Gastroesophageal sphincter (tissue), 4 donors: ENCODE measurements around the gene GAMT. TPM values are rescaled to one million over a fixed set of nuclear protein-coding genes. Genes with fewer than 3 reads are reported as not detected.
A peak's percentile ranks its signal among the peaks of the same experiment; 100 is the strongest.

Source experiments
- ATAC-seq: fragments of 150-250 bp; one replicate; pipeline ENCODE4 v1.9.1; 2016; ENCODE audit warnings: mild to moderate bottlenecking, moderate library complexity
- H3K27ac ChIP-seq, 4 donors: fragments of 200-600 bp; sonication (generic) in 3 of 4; 1 replicate in 3 of 4; 2 replicates in 1 of 4; pipeline ENCODE4 v1.5.1; 2016 to 2019
- H3K27me3 ChIP-seq: fragments of 200-600 bp; sonication (generic); one replicate; pipeline ENCODE4 v1.5.1; 2019
- H3K36me3 ChIP-seq, 2 donors: fragments of 200-600 bp; sonication (generic); one replicate each; pipeline ENCODE4 v1.5.1; 2019; ENCODE audit warnings: control low read depth in 1 of 2
- H3K4me1 ChIP-seq, 3 donors: fragments of 200-600 bp; sonication (generic); 1 replicate in 2 of 3; 2 replicates in 1 of 3; pipeline ENCODE4 v1.5.1; 2016 to 2019; ENCODE audit warnings: control low read depth in 2 of 3
- H3K4me3 ChIP-seq, 2 donors: fragments of 200-600 bp; sonication (generic); one replicate each; pipeline ENCODE4 v1.5.1; 2019; ENCODE audit warnings: mild to moderate bottlenecking in 1 of 2, moderate library complexity in 1 of 2
- H3K9me3 ChIP-seq, 3 donors: fragments of 200-600 bp; sonication (generic); one replicate each; pipeline ENCODE4 v1.5.1; 2017 to 2019; ENCODE audit warnings: control low read depth in 2 of 3
- EP300 ChIP-seq: sonication (generic); formaldehyde crosslinking; IDR thresholded peaks from one replicate; pipeline ENCODE4 v1.6.1; 2017; ENCODE audit warnings: antibody characterized with exemption, mild to moderate bottlenecking
- POLR2A ChIP-seq, 2 donors: fragments of 450-650 bp; IDR thresholded peaks; one replicate each; pipeline ENCODE4 v1.6.1; 2017; ENCODE audit warnings: antibody characterized with exemption in 2 of 2, mild to moderate bottlenecking in 2 of 2, moderate library complexity in 1 of 2
- POLR2AphosphoS5 ChIP-seq: sonication (generic); formaldehyde crosslinking; IDR thresholded peaks from one replicate; pipeline ENCODE4 v1.6.1; 2017; ENCODE audit warnings: antibody characterized with exemption
- WGBS, 2 donors: methylation state at CpG; one replicate each; pipeline ENCODE4 v1.1.5; 2018; ENCODE audit warnings: low coverage in 1 of 2; 5-methylcytosine and 5-hydroxymethylcytosine counted together
- total RNA-seq, 4 donors: library from RNA; depleted of rRNA; stranded (reverse); fragments of >200 nt; gene quantifications; one replicate each; pipeline ENCODE4 v1.1.0, GENCODE V29; 2016
- TF ChIP-seq, protein P1 (sequence below), 4 experiments: fragments of 200-600 bp in 2 of 4; fragments of 450-650 bp in 2 of 4; sonication (generic) in 1 of 4; IDR thresholded peaks; one replicate each; pipeline ENCODE4 v1.5.1; 2017 to 2019; ENCODE audit warnings: antibody characterized with exemption in 4 of 4, mild to moderate bottlenecking in 2 of 4, moderate library complexity in 2 of 4

Gene GAMT
- total RNA-seq, 4 donors from 2014 or later: 10.4 to 14.7 (median 10.9) TPM

- Histone ChIP-seq H3K4me1 (peaks cover 0 to 37% (median 22%) of the 10 kb centered on the region in 3 donors), H3K27ac (peak overlapping the region in 3 of 4 donors; percentile 75 to 78 (median 76)), H3K27me3 (no peaks in the 10 kb centered on the region), H3K36me3 (peaks cover 0 to 94% of the 10 kb centered on the region in 2 donors), H3K4me3 (peak overlapping the region in 1 of 2 donors; percentile 29), H3K9me3 (no peaks in the 10 kb centered on the region)
- no peak for TF ChIP-seq EP300
- no peak for TF ChIP-seq POLR2AphosphoS5
- no peak for TF ChIP-seq POLR2A (IDR thresholded peaks at IDR 0.05)
- TF ChIP-seq, protein P1, sequence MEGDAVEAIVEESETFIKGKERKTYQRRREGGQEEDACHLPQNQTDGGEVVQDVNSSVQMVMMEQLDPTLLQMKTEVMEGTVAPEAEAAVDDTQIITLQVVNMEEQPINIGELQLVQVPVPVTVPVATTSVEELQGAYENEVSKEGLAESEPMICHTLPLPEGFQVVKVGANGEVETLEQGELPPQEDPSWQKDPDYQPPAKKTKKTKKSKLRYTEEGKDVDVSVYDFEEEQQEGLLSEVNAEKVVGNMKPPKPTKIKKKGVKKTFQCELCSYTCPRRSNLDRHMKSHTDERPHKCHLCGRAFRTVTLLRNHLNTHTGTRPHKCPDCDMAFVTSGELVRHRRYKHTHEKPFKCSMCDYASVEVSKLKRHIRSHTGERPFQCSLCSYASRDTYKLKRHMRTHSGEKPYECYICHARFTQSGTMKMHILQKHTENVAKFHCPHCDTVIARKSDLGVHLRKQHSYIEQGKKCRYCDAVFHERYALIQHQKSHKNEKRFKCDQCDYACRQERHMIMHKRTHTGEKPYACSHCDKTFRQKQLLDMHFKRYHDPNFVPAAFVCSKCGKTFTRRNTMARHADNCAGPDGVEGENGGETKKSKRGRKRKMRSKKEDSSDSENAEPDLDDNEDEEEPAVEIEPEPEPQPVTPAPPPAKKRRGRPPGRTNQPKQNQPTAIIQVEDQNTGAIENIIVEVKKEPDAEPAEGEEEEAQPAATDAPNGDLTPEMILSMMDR (IDR thresholded peaks at IDR 0.05): no peak
- no peak for ATAC-seq
- WGBS, 2 donors: 64 to 80% methylated on average over 9 to 29 of the region's 30 CpGs
Observed at GRCh38 chr19:1361601-1362386, 39.5 kb downstream of the GAMT start.

DNA sequence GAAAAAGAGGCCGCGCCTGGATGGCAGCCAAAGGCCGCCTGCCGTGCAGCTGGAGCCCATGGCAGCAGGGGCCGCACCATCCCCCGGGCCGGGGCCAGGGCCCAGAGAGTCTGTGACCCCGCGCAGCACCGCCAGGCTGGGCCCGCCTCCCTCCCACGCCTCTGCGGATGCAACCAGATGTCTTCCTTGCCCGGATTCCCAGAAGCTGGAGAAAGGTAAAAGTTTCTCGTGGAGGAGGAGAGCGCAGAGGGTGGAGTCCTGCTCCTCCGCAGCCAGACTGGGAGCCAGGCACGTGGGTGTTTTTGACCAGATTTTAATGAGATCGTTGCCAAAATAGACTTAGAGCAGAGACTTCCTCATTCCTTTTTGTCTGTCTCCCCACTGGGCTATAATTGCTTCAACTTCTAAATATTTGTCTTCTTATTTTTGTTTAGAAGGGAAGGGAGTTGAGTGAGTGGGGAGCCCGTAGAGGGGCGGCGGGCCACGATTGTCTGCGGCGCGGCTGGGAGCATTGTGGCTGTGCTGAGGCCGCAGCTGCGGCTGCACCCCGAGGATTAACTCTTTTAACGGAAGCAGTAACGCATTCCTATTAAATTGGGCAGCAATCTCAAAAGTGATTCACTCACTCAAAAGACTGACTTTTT lies 40.4 kb downstream of the GAMT start:
- peak; percentile 78 for ATAC-seq
- no peaks in the 10 kb centered on the region for H3K9me3 ChIP-seq
- no peaks in the 10 kb centered on the region for H3K27me3 ChIP-seq
- peak overlapping the region in 1 of 2 donors; percentile 29 for H3K4me3 ChIP-seq
- H3K36me3 ChIP-seq: peaks cover 0 to 86% of the 10 kb centered on the region in 2 donors
- peak overlapping the region in 3 of 4 donors; percentile 75 to 78 (median 76) for H3K27ac ChIP-seq
- peaks cover 0 to 46% (median 30%) of the 10 kb centered on the region in 3 donors for H3K4me1 ChIP-seq
- TF ChIP-seq POLR2A (IDR thresholded peaks at IDR 0.05) (no peak), POLR2AphosphoS5 (peak; percentile 59), EP300 (no peak)
- TF ChIP-seq, protein P1 (IDR thresholded peaks at IDR 0.05): peak in 1 of 4 experiments; percentile 10
- WGBS, 2 donors: 5 to 31% methylated on average over 6 to 17 of the region's 31 CpGs

GRCh38 chr19:1360126-1360817 lies 41.1 kb downstream of the GAMT start:
- no peak for ATAC-seq
- no peaks in the 10 kb centered on the region for H3K27me3 ChIP-seq
- peak overlapping the region in 1 of 2 donors; percentile 29 for H3K4me3 ChIP-seq
- peak overlapping the region in 3 of 4 donors; percentile 75 to 78 (median 76) for H3K27ac ChIP-seq
- no peaks in the 10 kb centered on the region for H3K9me3 ChIP-seq
- H3K4me1 ChIP-seq: peaks cover 0 to 52% (median 34%) of the 10 kb centered on the region in 3 donors
- no peak for TF ChIP-seq POLR2AphosphoS5
- no peak for TF ChIP-seq POLR2A (IDR thresholded peaks at IDR 0.05)
- TF ChIP-seq, protein P1 (IDR thresholded peaks at IDR 0.05): no peak
- TF ChIP-seq EP300: no peak
- peaks cover 0 to 80% of the 10 kb centered on the region in 2 donors for H3K36me3 ChIP-seq
- 51 to 57% methylated on average over 7 to 9 of the region's 30 CpGs for WGBS, 2 donors

DNA sequence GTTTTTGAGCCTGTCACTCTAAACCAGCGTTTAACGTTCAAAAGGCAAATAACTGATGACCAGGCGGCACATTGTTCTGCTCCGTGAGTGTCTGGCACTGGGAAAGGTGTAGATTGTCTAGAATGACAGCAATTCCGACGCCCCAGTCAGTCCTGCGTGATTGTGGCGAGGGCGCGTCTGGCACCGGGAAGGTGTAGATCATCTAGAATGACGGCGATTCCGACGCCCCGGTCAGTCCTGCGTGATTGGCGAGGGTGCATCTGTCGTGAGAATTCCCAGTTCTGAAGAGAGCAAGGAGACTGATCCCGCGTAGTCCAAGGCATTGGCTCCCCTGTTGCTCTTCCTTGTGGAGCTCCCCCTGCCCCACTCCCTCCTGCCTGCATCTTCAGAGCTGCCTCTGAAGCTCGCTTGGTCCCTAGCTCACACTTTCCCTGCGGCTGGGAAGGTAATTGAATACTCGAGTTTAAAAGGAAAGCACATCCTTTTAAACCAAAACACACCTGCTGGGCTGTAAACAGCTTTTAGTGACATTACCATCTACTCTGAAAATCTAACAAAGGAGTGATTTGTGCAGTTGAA lies 43.7 kb downstream of the GAMT start:
- no peak for ATAC-seq
- H3K4me3 ChIP-seq: no peak overlapping the region
- no peak for TF ChIP-seq POLR2AphosphoS5
- no peak for TF ChIP-seq POLR2A (IDR thresholded peaks at IDR 0.05)
- TF ChIP-seq, protein P1 (IDR thresholded peaks at IDR 0.05): no peak
- TF ChIP-seq EP300: no peak
- H3K27me3 ChIP-seq: no peaks in the 10 kb centered on the region
- no peak overlapping the region for H3K27ac ChIP-seq
- peaks cover 0 to 53% of the 10 kb centered on the region in 2 donors for H3K36me3 ChIP-seq
- WGBS, 2 donors: 81 to 83% methylated on average over 8 to 11 of the region's 24 CpGs
- H3K9me3 ChIP-seq: no peaks in the 10 kb centered on the region
- peaks cover 0 to 60% (median 38%) of the 10 kb centered on the region in 3 donors for H3K4me1 ChIP-seq
